Activated T-helper 2 cell treated with anti-CD3 and anti-CD28 coated beads, Interferon-gamma antibody, Interleukin-2, Interleukin-4, amounts not matched to agents 10 μg/mL and 5 μg/mL and 100 μg/mL, durations not matched to agents 14 hours and 24 hours and 36 hours (primary cell): ENCODE results near the gene KRTAP19-5. TPM values are rescaled to one million over a fixed set of nuclear protein-coding genes. Genes with fewer than 3 reads are reported as not detected.
"Not testable (repeated sequence)": the region's sequence is repeated elsewhere in the genome, so short reads cannot be mapped to it uniquely, and the experiment has no call there.

Experiments used
- DNase-seq: peaks from one replicate; pipeline ENCODE4 v3.0.0; 2021; ENCODE audit warnings: low spot score
- H3K27ac Mint-ChIP-seq: one replicate; pipeline ENCODE4 v1.8.0; 2021; ENCODE audit warnings: mixed read lengths
- H3K27me3 Mint-ChIP-seq: one replicate; pipeline ENCODE4 v1.8.0; 2021; ENCODE audit warnings: low read depth, mixed read lengths
- H3K36me3 Mint-ChIP-seq: one replicate; pipeline ENCODE4 v1.8.0; 2021; ENCODE audit warnings: low read depth, mixed read lengths
- H3K4me1 Mint-ChIP-seq: one replicate; pipeline ENCODE4 v1.8.0; 2021; ENCODE audit warnings: low read depth, mixed read lengths
- H3K4me3 Mint-ChIP-seq: one replicate; pipeline ENCODE4 v1.8.0; 2021; ENCODE audit warnings: low read depth, mild to moderate bottlenecking, moderate library complexity, mixed read lengths
- H3K9me3 Mint-ChIP-seq: one replicate; pipeline ENCODE4 v1.8.0; 2021; ENCODE audit warnings: mixed read lengths
- intact Hi-C: fragments of 100-400 bp; cut with micrococcal nuclease; formaldehyde crosslinking; loops from one replicate; pipeline ENCODE4 v1.15.1; 2023
- total RNA-seq: library from RNA; stranded (reverse); gene quantifications from 2 replicates; pipeline ENCODE4 v1.2.3, GENCODE V29; 2022

The KRTAP19-5 gene
- not detected in 2 replicates for total RNA-seq

DNA sequence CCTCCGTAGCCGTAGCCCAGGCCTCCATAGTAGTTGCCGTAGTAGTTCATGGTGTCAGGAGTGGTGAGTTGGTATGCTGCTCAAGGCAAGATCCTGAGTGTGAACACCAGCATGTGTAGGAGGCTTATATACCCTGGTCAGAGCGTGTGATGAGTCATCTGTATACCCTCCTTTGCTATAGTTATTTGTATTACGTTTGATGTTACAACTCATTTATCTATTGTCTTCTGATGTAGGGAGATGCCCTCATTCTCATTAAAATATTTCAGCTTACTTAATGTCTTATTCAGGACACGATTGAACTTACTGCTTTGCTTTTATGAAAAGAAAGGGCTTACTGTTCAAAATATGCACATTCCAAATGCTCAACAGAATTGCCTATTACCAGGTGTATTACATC is at the start of gene KRTAP19-5:
TSS of gene KRTAP19-5 (minus strand) at position 101 of the 400 bp plus-strand sequence. CDS start at position 50, 51 bp downstream.
- Mint-ChIP-seq H3K4me3 (no peak within 1 kb of the TSS), H3K4me1 (no peaks in the 10 kb centered on the region), H3K36me3 (no peaks in the 10 kb centered on the region), H3K27me3 (no peaks in the 10 kb centered on the region), H3K27ac (no peak within 1 kb of the TSS), H3K9me3 (no peaks in the 10 kb centered on the region)
- intact Hi-C loops = loop anchor here (10.0 kb wide), 1 partner anchor 233 kb away; no protein-coding TSS in a partner anchor
- DNase-seq = no peak

DNA sequence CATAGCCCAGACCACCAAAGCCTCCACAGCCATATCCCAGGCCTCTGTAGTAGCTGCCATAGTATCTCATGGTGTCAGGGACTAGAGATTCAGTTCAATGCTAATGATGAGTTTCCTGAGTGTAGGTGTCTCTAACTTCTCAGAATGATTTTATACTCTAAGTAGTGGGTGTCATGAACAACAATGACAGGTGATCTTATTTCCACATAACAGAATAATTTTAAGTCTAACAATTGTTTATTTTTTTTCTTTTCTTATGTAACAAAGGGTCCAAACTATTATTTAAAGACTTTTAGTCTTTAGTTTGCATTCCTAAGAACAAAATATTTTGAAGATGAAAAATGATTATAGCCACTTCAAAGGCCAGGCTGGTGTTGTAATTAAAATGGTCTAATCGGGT is 39.8 kb upstream of the KRTAP19-5 start, which contains the start of gene KRTAP19-6:
TSS of gene KRTAP19-6 (minus strand) at position 101 of the 400 bp plus-strand sequence. CDS start at position 70, 31 bp downstream.
- DNase-seq = no peak
- intact Hi-C loops = no loop called here
- Mint-ChIP-seq H3K27me3 (no peaks in the 10 kb centered on the region), H3K36me3 (no peaks in the 10 kb centered on the region), H3K4me3 (no peak within 1 kb of the TSS), H3K9me3 (no peaks in the 10 kb centered on the region), H3K4me1 (no peaks in the 10 kb centered on the region), H3K27ac (no peak within 1 kb of the TSS)

DNA sequence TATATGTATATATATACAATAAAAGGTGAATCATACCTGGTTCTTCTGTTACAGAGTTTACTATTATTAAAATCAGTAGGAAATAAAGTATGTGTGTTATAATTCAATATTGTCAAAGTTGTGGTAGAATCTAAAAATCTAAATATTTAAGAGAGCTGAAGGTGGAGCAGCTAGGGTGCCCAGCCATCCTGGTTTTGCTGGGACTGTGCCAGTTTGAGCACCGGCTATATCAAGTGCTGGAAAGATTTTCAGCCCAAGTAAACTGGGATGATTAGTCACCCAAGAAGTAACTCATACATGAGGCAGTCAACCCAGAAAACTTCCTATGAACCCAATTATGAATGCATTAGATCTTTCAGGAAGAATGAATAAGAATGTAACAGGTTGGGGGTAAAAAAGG is 16.9 kb upstream of the KRTAP19-5 start:
- H3K9me3 Mint-ChIP-seq = peaks cover 3% of the 10 kb centered on the region
- H3K27me3 Mint-ChIP-seq = peaks cover 1% of the 10 kb centered on the region
- no peaks in the 10 kb centered on the region for H3K4me1 Mint-ChIP-seq
- DNase-seq = no peak
- intact Hi-C loops = no loop called here
- no peak overlapping the region for H3K27ac Mint-ChIP-seq
- H3K36me3 Mint-ChIP-seq = no peaks in the 10 kb centered on the region
- H3K4me3 Mint-ChIP-seq = no peak overlapping the region

DNA sequence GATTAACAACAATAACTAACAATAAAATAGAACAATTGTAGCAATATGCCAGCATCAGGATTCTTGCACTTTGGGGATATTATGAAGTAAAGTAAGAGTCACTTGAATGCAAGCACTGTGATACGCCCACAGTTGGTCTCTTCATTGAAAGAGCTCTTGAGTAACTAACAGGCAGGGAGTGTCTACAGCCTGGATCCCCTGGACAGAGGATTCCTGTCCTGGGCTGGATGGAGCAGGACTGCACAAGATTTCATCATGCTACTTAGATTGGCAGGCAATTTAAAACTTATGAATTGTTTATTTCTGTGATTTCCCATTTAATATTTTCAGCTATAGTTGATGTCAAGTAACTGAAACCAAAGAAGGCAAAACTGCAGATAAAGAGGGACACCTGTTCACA is 13.7 kb upstream of the KRTAP19-5 start:
- no peaks in the 10 kb centered on the region for H3K36me3 Mint-ChIP-seq
- H3K27me3 Mint-ChIP-seq = peaks cover 1% of the 10 kb centered on the region
- H3K9me3 Mint-ChIP-seq = peaks cover 3% of the 10 kb centered on the region
- H3K4me1 Mint-ChIP-seq = no peaks in the 10 kb centered on the region
- no peak for DNase-seq
- H3K27ac Mint-ChIP-seq = no peak overlapping the region
- H3K4me3 Mint-ChIP-seq = no peak overlapping the region
- intact Hi-C loops = no loop called here

DNA sequence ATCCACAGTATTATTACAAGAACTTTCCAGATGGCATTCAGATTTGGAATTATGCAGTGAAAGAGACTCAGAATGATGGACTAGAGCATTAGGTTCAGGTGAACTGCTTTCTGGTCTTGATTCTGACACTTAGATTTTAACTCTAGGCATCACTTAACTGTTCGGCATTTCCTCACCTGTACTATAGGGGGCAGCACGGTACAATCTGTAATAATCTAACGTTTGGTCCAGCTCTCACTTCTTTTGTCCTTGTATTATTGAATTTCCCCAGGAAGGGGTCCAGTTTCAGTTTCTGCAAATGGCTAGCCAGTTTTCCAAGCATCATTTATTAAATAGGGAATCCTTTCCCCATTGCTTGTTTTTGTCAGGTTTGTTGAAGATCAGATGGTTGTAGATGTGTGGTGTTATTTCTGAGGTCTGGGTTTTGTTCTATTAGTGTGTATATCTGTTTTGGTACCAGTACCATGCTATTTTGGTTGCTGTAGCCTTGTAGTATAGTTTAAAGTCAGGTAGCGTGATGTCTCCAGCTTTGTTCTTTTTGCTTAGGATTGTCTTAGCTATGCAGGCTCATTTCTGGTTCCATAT is 3.8 kb upstream of the KRTAP19-5 start:
- H3K27ac Mint-ChIP-seq, H3K27me3 Mint-ChIP-seq, H3K9me3 Mint-ChIP-seq, H3K36me3 Mint-ChIP-seq, H3K4me1 Mint-ChIP-seq, H3K4me3 Mint-ChIP-seq, DNase-seq: not testable (repeated sequence)
- intact Hi-C loops = loop anchor here (1.0 to 10.0 kb wide), 2 partner anchors 229 to 581 kb away; no protein-coding TSS in a partner anchor

DNA sequence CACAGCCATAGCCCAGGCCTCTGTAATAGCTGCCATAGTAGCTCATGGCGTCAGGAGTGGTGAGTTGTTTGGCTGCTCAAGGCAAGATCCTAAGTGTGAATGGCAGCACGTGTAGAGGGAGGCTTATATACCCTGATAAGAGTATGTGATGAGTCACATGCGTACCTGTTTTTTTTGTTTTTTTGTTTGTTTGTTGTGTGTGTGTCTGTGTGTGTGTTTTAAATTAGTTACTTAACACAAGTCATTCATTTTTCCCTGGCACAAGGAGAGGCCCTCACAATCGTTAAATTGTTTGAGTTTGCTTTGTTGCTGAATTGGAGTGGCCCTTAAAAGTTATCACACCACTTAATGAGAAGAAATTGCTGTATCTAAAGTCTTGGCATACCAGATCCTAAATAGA is 4.9 kb downstream of the KRTAP19-5 start, which contains the start of gene KRTAP19-4:
TSS of gene KRTAP19-4 (minus strand) at position 101 of the 400 bp plus-strand sequence. CDS start at position 46, 55 bp downstream.
- no peaks in the 10 kb centered on the region for H3K36me3 Mint-ChIP-seq
- no peaks in the 10 kb centered on the region for H3K9me3 Mint-ChIP-seq
- H3K27me3 Mint-ChIP-seq = no peaks in the 10 kb centered on the region
- no peak within 1 kb of the TSS for H3K4me3 Mint-ChIP-seq
- no peaks in the 10 kb centered on the region for H3K4me1 Mint-ChIP-seq
- no peak within 1 kb of the TSS for H3K27ac Mint-ChIP-seq
- intact Hi-C loops = no loop called here
- DNase-seq = no peak

DNA sequence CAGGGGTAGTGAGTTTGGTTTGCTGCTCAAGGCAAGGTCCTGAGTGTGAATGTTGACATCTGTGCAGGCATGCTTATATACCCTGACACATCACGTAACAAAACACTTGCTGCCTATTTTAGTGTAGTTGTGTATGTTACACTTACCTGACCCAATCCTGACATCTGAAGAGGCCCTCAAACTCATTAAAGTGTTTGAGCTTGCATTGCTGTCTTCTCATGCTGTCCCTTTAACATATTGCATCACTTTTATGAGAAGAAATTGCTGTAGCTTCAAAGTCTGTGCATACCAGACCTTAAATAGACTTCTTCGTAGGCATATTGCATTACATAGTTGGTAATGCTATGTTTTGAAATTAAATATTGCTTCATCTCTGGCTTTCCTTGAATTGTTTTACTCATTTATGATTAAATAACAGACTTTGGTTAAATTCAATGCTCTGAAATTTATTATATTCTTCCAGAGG is 9.9 kb downstream of the KRTAP19-5 start, which contains the start of gene KRTAP19-3:
TSS of gene KRTAP19-3 (minus strand) at position 51 of the 466 bp plus-strand sequence. CDS start 56 bp downstream, outside the sequence.
- H3K9me3 Mint-ChIP-seq = peaks cover 2% of the 10 kb centered on the region
- intact Hi-C loops = no loop called here
- no peaks in the 10 kb centered on the region for H3K36me3 Mint-ChIP-seq
- no peak within 1 kb of the TSS for H3K27ac Mint-ChIP-seq
- no peak within 1 kb of the TSS for H3K4me3 Mint-ChIP-seq
- H3K27me3 Mint-ChIP-seq = no peaks in the 10 kb centered on the region
- no peak for DNase-seq
- no peaks in the 10 kb centered on the region for H3K4me1 Mint-ChIP-seq

DNA sequence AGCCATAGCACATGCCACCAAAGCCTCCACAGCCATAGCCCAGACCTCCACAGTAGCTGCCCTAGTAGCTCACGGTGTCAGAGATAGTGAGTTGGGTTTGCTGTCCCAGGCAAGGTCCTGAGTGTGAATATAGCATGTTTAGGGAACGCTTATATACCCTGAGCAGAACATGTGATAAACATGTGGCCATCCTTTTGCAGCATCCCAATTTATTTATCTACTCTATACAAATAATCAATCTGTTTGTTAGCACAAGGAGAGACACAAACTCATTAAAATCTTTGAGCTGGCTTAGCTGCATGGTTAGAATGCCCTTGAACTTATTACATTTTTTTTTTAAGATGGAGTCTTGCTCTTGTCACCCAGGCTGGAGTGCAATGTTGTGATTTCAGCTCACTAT is 14.6 kb downstream of the KRTAP19-5 start, which contains the start of gene KRTAP19-2:
TSS of gene KRTAP19-2 (minus strand) at position 101 of the 400 bp plus-strand sequence. CDS start at position 13, 88 bp downstream.
- Mint-ChIP-seq H3K36me3 (no peaks in the 10 kb centered on the region), H3K27ac (no peak within 1 kb of the TSS), H3K4me1 (no peaks in the 10 kb centered on the region), H3K9me3 (peaks cover 17% of the 10 kb centered on the region), H3K27me3 (no peaks in the 10 kb centered on the region), H3K4me3 (no peak within 1 kb of the TSS)
- DNase-seq = no peak
- intact Hi-C loops = no loop called here

DNA sequence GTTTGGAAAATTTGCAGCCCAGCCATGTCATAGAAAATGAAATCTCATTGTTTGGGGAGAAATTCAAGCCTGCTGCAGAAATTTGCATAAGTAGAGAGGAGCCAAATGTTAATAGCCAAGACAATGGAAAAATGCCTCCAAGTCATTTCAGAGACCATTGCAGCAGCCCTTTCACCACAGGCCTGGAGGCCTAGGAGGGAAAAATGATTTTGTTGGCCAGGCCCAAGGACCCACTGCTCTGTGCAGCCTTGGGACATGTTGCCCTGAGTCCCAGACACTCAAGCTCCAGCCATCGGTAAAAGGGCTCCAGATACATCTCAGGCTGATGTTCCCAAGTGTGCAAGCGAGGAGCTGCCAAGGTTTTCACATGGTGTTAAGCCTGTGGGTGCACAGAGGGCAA is 15.8 kb downstream of the KRTAP19-5 start:
- intact Hi-C loops = no loop called here
- H3K4me1 Mint-ChIP-seq = no peaks in the 10 kb centered on the region
- H3K27ac Mint-ChIP-seq = no peak overlapping the region
- no peaks in the 10 kb centered on the region for H3K27me3 Mint-ChIP-seq
- no peaks in the 10 kb centered on the region for H3K36me3 Mint-ChIP-seq
- no peak for DNase-seq
- H3K4me3 Mint-ChIP-seq = no peak overlapping the region
- peaks cover 17% of the 10 kb centered on the region for H3K9me3 Mint-ChIP-seq

DNA sequence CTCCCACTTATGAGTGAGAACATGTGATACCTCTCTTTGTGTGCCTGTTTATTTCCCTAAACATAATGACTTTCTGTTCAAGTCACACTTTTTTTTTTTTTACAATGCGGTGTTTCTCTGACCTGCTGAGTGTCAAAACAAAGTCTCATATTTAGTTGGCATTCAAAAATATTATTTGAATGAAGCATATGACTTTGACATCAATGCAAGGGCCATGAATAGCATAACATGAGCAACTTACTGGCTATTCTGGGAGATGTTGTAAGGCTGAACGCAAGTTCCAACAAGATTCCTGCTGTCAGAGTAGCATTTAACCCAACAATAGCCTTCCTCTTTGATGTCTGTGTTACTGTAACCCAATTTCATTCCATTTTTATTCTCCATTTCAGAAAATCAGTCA is 19.8 kb downstream of the KRTAP19-5 start:
- H3K4me1 Mint-ChIP-seq = no peaks in the 10 kb centered on the region
- intact Hi-C loops = no loop called here
- no peak overlapping the region for H3K4me3 Mint-ChIP-seq
- peaks cover 17% of the 10 kb centered on the region for H3K9me3 Mint-ChIP-seq
- no peak overlapping the region for H3K27ac Mint-ChIP-seq
- no peak for DNase-seq
- H3K36me3 Mint-ChIP-seq = no peaks in the 10 kb centered on the region
- no peaks in the 10 kb centered on the region for H3K27me3 Mint-ChIP-seq

DNA sequence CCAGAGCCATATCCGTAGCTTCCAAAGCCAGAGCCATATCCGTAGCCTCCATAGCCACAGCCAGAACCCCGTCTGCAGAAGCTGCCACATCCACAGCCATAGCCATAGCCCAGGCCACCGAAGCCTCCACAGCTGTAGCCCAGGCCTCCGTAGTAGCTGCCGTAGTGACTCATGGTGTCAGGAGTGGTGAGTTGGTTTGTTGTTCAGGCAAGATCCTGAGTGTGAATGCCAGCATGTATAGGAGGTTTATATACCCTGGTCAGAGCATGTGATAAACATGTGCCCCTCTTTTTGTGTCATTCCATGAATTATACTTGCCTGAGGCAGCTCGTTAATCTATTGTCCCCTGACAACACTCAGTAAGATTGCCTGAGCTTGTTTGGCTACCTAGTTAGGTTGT is 21.8 kb downstream of the KRTAP19-5 start, which contains the start of gene KRTAP19-1:
TSS of gene KRTAP19-1 (minus strand) at position 223 of the 400 bp plus-strand sequence. CDS start at position 173, 50 bp downstream.
- Mint-ChIP-seq H3K9me3 (peaks cover 3% of the 10 kb centered on the region), H3K27me3 (no peaks in the 10 kb centered on the region), H3K4me1 (no peaks in the 10 kb centered on the region), H3K27ac (no peak within 1 kb of the TSS), H3K4me3 (no peak within 1 kb of the TSS), H3K36me3 (no peaks in the 10 kb centered on the region)
- intact Hi-C loops = no loop called here
- DNase-seq = no peak

DNA sequence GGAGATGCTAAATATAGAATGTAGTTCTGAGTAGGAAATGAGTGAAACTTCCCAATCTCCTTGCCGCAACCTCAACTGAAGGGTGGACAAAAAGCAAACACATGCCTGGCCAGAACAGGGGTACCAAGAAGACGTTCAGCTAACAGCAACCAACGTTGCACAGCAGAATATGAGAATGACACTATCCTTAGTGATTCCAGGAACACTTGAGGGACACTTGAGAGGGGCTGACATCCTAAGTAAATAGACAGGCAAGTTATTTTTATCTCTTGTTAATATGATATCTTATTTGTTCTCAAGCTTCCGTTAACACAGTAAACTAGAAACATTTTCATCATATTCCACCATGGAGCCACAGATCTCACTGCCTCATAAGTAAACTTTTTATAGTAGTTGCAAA is 22.7 kb downstream of the KRTAP19-5 start:
- no peak for DNase-seq
- intact Hi-C loops = no loop called here
- Mint-ChIP-seq H3K4me3 (no peak overlapping the region), H3K27ac (no peak overlapping the region), H3K36me3 (no peaks in the 10 kb centered on the region), H3K9me3 (no peaks in the 10 kb centered on the region), H3K4me1 (no peaks in the 10 kb centered on the region), H3K27me3 (no peaks in the 10 kb centered on the region)

DNA sequence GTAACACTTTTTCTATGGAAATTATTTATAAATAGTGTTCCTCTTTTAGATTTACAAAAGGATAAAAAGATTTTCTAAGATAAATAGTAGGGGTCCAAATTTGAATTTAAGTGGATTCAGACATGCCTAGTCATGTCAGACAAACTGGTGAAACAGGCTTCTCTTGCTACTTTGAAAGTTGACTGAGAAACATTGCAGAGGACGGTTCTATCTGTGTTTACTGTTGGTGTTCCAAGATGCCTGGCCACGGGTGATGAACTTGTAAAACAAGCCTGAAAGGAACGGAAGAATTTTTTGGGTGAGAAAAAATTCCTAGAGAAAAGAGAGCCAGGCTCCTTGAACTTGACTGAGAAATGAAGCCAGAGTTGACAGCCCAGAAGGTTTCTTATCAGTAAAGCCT is 23.9 kb downstream of the KRTAP19-5 start:
- intact Hi-C loops = no loop called here
- no peaks in the 10 kb centered on the region for H3K27me3 Mint-ChIP-seq
- H3K4me1 Mint-ChIP-seq = no peaks in the 10 kb centered on the region
- DNase-seq = no peak
- H3K36me3 Mint-ChIP-seq = no peaks in the 10 kb centered on the region
- H3K27ac Mint-ChIP-seq = no peak overlapping the region
- H3K4me3 Mint-ChIP-seq = no peak overlapping the region
- no peaks in the 10 kb centered on the region for H3K9me3 Mint-ChIP-seq
